NCI-H1092 (cell line): ENCODE measurements around the gene CCDC28B.
"Not testable (repeated sequence)": the region's sequence is repeated elsewhere in the genome, so short reads cannot be mapped to it uniquely, and the experiment has no call there.

ENCODE experiments used
- DNase-seq: peaks from one replicate; lab custom pipeline; 2025; lab: John Stamatoyannopoulos, UW

Gene CCDC28B

GRCh38 chr1:32200226-32201010 lies at the start of gene CCDC28B:
CCDC28B (plus strand) TSS chr1:32200595; CDS start chr1:32201936, 1,341 bp downstream.
- DNase-seq = peak; percentile 82

GRCh38 chr1:32150847-32151246 lies 49.5 kb upstream of the CCDC28B start:
- no peak for DNase-seq

- DNase-seq = no peak
Measured at GRCh38 chr1:32151319-32151787, 49.0 kb upstream of the CCDC28B start.

DNA sequence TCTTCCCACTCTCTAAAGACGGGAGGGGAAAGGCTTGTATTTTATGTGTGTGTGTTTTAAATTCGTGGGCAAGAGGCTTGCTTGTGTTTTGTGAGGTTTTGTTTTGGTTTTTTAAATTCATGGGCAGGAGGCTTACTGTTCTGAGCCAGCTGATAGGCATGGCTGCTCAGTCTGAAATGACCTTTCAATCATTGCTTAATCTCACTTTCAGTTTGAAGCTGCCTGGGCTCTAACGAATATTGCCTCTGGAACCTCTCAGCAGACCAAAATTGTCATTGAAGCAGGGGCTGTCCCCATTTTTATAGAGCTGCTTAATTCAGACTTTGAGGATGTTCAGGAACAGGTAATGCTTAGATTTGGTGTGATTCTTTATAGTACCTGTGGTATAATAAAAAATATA lies 41.2 kb upstream of the CCDC28B start:
- no peak for DNase-seq

DNA sequence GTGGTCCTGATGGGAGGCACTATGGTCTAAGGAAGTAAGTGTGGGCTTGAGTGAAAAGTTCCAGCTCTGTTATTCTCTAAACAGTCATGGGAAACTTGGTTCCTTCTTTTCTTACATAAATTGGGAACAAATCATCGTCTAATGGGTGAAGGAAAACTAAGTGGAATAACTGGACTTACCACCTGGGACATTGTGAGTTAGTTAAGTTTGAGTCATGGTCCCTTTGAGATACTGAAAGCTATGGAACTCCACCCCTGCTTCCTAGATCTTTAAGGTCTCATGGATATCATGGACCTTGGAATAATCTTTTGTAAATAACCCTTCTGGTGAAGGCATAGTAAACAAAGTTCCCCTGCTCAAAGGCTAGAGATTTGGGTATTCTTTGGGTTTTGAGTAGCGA lies 37.0 kb upstream of the CCDC28B start:
- no peak for DNase-seq

DNA sequence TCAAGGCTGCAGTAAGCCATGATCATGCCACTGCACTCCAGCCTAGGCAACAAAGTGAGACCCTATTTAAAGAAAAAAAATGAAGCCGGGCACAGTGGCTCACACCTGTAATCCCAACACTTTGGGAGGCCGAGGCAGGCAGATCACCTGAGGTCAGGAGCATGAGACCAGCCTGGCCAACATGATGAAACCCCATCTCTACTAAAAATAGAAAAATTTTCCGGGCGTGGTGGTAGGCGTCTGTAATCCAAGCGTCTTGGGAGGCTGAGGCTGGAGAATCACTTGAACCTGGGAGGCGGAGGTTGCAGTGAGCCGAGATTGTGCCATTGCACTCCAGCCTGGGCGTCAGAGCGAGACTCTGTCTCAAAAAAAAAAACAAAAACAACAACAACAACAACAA lies 34.8 kb upstream of the CCDC28B start:
- DNase-seq = not testable (repeated sequence)

GRCh38 chr1:32170991-32171390 lies 29.4 kb upstream of the CCDC28B start:
- DNase-seq = no peak

- no peak for DNase-seq
Measured at GRCh38 chr1:32172621-32173245, 27.7 kb upstream of the CCDC28B start.

GRCh38 chr1:32178380-32179192 lies 21.8 kb upstream of the CCDC28B start:
- no peak for DNase-seq

GRCh38 chr1:32179193-32179442 lies 21.3 kb upstream of the CCDC28B start:
- DNase-seq = no peak

DNA sequence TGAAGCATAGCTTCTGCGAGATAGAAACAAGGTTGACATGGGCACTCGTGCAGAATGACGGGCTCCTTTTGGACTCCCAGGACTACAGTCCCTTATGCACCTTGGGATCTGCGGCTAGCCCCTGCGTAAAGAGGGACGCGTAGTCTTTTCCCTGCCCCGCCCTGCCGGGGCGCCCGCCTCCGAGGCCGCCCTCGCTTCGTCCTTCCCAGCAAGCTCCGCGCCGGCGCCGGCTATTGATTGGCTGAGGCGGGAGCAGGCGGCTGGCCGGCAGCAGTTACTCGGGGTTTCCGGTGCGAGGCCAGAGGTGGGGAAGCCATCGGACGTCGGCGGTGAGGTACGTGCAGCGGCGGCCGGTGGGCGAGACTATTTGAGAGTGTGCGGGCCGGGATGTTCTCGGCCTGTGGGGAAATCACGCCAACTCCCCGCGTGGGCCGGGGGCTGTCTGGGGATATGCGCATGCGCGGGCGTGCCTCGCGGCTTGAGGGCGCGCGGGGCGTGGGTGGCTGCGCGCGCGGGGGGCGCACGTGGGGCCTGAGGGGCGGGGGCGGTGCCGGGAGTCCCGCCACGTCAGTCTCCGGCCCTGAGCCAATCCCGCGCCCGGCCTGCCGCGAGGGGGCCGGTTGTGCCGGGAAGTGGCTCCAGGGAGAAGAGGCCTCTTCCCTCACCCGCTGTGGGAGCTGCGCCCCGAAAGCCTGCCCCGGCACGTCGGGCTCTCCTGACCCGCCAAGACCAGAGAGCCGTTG lies 20.8 kb upstream of the CCDC28B start, which contains the start of gene TXLNA:
TXLNA (plus strand) TSS at position 233 of the 743 bp plus-strand sequence. CDS start 671 bp downstream, outside the sequence.
- DNase-seq = peak; percentile 93

DNA sequence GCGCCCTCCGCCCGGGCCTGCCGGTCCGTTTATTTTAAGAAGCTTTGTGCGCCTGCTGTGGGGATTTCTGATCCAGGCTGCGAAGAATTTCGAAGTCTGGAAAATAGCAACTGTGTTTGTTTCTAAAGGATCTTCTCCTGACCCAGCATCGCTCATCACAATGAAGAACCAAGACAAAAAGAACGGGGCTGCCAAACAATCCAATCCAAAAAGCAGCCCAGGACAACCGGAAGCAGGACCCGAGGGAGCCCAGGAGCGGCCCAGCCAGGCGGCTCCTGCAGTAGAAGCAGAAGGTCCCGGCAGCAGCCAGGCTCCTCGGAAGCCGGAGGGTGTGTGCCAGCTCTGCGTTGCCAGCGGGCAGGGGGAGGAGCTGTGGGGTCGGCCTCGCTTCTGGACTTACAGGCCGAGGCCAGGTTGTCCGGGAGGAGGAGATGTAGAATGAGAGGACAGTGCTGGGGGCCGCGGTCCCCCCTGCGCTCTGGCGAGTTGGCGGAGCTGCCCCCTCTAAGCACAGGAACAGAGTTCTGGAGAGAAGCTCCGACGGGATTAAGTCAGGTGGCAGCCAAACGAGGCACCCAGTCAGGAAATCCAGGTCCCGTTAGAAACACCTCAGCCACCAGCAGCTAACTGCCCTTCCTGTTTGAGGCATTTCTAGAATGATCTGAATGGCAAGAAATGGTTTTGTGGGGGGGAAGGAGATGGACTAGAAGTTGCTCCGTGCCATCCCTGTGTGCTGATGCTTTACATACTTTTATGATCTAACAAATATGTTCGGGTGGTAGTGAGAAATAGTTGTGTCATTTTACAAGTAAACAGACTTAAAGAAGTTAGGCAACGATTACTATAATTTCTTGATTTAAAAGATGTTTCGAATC lies 20.0 kb upstream of the CCDC28B start:
- DNase-seq = no peak

DNA sequence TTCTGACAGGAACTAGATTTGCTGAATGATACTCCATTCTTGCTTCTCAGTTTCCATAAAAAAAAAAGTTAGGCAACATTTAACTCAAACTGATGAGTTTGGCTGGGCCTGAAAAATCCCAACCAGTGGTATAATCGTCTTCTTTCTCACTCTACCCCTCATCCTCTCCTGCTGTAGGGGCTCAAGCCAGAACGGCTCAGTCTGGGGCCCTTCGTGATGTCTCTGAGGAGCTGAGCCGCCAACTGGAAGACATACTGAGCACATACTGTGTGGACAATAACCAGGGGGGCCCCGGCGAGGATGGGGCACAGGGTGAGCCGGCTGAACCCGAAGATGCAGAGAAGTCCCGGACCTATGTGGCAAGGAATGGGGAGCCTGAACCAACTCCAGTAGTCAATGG lies 19.3 kb upstream of the CCDC28B start:
- no peak for DNase-seq

GRCh38 chr1:32181563-32181962 lies 18.8 kb upstream of the CCDC28B start:
- DNase-seq = no peak

GRCh38 chr1:32182060-32182459 lies 18.3 kb upstream of the CCDC28B start:
- DNase-seq = no peak

DNA sequence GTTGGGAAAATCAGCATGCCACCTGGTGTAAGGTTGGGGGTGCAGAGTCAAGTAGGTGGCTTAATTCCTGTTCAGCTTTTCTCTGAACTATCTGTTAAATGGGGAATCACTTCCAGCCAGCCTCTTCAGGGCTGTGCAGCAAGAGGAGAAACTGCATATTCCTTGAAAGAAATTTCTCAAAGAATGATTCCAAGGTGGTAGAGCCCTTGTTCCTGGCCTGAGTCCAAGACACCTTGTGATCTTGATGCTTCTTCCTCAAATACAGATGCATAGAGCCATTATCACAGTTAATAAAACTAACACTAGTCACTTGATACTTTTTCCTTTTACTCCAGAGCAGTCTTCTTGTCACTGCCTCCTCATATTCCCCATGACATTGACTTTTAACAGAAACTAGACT lies 15.7 kb upstream of the CCDC28B start:
- no peak for DNase-seq

DNA sequence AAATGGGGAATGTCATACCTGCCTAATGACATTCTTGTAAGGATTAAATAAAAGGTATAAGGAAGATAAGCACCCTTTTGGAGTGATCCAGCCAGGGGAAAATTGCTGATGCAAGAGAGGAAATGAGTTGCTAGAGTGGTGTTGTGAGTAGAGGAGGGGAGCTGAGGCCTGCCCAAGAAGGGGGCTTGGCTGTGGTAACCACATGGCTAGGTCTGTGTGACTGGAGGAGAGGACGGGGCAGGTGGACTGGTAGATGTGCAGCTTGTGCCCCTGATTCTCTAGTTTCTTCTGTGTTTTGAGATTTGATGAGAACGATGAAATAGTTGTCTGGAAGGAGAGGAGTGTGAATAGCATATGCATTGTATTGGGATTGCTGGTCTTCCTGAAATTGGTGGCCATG lies 14.3 kb upstream of the CCDC28B start:
- DNase-seq = no peak

DNA sequence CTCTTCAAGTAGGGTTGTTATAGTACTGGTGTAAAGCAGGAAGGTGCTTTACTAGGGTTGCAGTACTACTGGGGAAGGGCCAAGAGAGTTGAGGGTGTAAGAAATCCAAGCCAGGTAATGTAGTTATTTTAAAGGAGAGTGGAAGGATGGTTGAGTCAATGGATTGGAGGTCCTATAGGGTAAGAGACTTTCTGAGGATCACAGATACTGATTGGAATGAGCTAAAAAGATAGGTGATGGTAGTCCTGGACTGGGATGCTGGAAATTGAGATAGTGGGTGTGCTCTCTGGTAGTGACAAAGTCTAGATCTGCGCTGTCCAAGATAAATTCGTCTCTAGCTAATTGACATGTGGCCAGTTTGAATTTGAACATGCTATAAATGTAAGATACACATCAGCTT lies 13.9 kb upstream of the CCDC28B start:
- DNase-seq = no peak

- no peak for DNase-seq
Measured at GRCh38 chr1:32187850-32188249, 12.5 kb upstream of the CCDC28B start.

DNA sequence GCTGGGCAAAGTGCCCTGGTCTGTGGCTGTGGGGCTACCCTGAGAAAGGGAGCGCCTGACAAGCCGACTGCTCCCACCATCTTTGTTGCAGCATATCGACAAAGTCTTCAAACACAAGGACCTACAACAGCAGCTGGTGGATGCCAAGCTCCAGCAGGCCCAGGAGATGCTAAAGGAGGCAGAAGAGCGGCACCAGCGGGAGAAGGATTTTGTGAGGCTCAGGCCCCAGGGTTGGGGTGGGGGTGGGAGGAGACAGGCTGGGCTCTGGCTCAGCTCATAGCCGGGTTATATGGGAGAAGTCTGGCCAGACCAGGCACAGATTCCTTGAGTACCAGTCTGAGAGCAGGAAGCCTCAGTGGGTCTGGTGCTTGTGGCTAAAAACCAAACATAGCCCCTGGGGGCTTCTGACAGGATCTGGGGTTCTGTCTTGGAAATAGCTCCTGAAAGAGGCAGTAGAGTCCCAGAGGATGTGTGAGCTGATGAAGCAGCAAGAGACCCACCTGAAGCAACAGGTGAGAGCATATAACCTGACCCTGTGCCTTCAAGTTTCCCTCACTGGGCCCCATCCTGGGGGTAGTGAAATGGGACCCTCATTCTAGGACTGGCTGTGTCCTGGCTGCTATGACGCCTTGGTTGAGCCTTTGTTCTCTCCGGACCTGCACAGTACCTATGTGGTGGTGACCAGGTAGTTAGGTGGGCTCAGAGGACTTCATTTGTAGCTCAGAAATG lies 8.0 kb upstream of the CCDC28B start:
- no peak for DNase-seq
